Epithelial cell of esophagus (primary cell): ENCODE measurements around the gene ZNF189.

Experiments
- DNase-seq: peaks from one replicate; pipeline ENCODE4 v3.0.0; 2010; ENCODE audit warnings: low read depth
- H3K4me3 ChIP-seq: 2 replicates; pipeline ENCODE4 v1.5.1; 2011; ENCODE audit warnings: mild to moderate bottlenecking, low read length, control low read depth
- TF ChIP-seq, protein P1 (sequence below): IDR thresholded peaks from 2 replicates; pipeline ENCODE4 v1.5.1; 2011; ENCODE audit warnings: low read depth, mild to moderate bottlenecking, low read length, control low read depth, inconsistent platforms; ENCODE audit not compliant: insufficient read depth; ENCODE audit errors: missing control alignments

Gene ZNF189

DNA sequence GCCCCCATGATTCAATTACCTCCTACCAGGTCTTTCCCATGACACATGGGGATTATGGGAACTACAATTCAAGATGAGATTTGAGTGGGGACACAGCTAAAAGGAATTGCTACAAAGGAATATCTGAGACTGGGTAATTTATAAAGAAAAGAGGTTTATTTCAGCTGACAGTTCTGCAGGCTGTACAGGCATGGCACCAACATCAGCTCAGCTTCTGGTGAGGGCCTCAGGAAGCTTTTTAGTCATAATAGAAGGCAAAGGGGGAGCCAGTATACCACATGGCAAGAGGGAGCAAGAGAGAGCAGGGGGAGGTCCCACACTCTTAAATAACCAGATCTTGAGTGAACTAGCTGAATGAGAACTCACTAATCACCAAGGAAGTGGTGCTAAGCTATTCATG is 48.1 kb downstream of the ZNF189 start:
- H3K4me3 ChIP-seq, result no peak overlapping the region
- TF ChIP-seq, protein P1, sequence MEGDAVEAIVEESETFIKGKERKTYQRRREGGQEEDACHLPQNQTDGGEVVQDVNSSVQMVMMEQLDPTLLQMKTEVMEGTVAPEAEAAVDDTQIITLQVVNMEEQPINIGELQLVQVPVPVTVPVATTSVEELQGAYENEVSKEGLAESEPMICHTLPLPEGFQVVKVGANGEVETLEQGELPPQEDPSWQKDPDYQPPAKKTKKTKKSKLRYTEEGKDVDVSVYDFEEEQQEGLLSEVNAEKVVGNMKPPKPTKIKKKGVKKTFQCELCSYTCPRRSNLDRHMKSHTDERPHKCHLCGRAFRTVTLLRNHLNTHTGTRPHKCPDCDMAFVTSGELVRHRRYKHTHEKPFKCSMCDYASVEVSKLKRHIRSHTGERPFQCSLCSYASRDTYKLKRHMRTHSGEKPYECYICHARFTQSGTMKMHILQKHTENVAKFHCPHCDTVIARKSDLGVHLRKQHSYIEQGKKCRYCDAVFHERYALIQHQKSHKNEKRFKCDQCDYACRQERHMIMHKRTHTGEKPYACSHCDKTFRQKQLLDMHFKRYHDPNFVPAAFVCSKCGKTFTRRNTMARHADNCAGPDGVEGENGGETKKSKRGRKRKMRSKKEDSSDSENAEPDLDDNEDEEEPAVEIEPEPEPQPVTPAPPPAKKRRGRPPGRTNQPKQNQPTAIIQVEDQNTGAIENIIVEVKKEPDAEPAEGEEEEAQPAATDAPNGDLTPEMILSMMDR, result no peak
- no peak for DNase-seq

DNA sequence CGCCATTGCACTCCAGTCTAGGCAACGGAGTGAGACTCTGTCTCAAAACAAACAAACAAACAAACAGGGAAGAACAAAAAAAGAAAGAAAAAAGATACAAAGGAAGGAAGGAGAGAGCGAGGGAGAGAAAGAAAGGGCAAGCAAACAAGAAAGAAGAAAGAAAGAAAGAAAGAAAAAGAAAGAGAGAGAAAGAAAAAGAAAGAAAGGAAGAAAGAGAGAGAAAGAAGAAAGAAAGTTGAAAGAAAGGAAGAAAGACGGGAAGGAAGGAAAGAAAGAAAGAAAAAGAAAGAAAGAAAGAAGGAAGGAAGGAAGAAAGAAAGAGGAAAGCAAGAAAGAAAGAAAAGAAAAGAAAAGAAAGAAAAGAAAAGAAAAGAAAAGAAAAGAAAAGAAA is 50.0 kb downstream of the ZNF189 start:
- no peak for DNase-seq
- TF ChIP-seq, protein P1, result no peak
- no peak overlapping the region for H3K4me3 ChIP-seq

DNA sequence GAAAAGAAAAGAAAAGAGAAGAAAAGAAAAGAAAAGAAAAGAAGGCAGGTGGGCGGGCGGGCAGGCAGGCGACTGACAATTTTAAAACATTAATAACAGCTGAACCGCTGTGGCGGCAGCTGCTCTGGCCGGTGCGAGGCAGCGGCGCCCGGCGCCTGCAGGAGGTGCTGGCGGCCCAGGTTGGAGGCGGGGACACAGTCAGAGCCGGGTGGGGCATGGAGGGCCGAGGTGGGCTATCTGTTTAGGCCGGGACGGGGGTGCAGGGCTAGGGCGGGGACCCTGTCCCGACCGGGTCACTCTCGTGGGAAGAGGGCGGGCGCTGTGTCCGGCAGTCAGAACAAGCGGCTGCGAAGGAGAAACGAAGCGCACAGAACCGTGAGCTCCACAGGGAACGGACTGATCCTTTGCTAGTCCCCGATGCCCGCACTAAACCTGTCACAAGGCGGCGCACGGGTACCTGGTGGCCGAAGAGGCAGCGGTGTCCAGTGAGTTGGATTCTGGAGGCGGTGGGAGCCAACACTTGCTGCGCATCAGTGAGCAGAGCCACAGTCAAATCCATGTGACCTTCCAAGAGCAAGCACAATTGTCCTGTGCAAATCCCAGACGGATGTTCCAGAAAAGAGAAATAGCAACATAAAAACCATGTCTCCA is 50.5 kb downstream of the ZNF189 start:
- TF ChIP-seq, protein P1, result peak; percentile 45
- DNase-seq, result peak; percentile 66
- H3K4me3 ChIP-seq, result peak overlapping the region; percentile 53

DNA sequence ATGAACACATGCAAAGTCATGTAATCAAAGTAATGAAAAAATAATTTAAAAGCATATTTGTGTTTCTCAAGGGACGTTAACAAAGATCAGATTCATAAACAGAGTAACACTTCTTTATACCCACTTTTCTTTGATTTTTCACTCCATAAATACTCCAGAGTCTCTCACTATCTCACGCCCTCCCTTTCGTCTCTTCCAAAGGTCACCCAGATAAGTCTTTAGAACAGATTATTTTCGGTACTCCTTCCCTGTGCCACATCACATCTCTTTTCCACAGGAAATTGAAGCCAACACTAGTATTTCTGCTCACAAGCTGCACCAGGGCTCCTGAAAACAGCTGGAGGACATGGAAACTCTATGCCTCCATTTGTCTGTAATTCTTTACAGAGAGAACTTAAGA is 52.3 kb downstream of the ZNF189 start:
- DNase-seq, result no peak
- TF ChIP-seq, protein P1, result no peak
- H3K4me3 ChIP-seq, result no peak overlapping the region

DNA sequence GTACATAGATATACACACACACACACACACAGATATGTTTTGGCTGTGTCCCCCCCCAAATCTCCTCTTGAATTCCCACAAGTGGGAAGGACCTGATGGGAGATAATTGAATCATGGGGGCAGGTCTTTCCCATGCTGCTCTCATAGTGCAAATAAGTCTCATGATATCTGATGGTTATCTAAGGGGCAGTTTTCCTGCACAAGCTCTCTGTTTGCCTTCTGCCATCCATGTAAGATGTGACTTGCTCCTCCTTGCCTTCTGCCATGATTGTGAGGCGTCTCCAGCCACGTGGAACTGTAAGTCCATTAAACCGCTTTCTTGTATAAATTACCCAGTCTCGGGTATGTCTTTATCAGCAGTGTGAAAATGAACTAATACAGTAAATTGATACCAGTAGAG is 52.8 kb downstream of the ZNF189 start:
- no peak for DNase-seq
- H3K4me3 ChIP-seq, result no peak overlapping the region
- TF ChIP-seq, protein P1, result no peak

DNA sequence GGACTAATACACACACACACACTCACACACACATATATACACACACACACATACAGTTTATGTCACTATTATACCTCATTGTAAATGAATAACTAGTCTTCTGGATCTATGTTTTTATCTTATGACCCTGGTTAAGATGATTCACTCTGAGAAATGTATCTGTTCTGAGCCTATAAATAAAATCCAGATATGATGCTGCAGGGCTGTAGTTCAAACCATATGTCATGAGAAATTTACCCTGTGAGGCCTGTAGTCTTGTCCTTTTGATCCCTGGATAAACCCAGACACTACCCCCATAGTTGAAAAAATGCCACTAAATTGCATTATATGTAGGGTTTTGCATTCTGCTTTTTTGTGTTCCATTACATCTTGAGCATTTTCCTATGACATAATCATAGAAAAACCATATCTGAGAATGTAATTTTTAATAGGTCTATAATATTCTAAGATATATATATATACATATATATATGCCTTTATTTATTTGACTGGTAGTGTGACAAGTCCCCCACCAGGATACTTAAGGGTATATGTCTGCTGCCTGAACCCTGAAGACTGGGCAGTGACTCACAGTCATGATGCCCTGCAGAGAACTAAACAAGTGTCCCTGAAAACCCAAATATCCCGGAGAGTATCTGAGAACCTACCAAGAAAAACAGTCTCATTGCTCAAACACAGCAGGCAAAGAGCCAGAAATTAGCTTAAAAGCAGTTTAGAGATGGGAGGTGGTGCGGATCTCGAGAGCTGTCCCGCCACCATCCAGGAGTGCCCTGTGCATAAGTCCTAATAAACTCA is 55.3 kb downstream of the ZNF189 start:
- DNase-seq, result no peak
- H3K4me3 ChIP-seq, result no peak overlapping the region
- TF ChIP-seq, protein P1, result no peak
